GM23338 (cell line): ENCODE measurements around the gene KIF2C. TPM values are rescaled to one million over a fixed set of nuclear protein-coding genes. Genes with fewer than 3 reads are reported as not detected.
A peak's percentile ranks its signal among the peaks of the same experiment; 100 is the strongest.

ENCODE experiments used
- ATAC-seq: fragments of 200-7000 bp; cut with Tn5 transposase; 3 replicates; pipeline ENCODE4 v1.9.1; 2020
- DNase-seq: peaks from one replicate; pipeline ENCODE4 v3.0.0-alpha.2; 2015; ENCODE audit warnings: low spot score
- H2AFZ ChIP-seq: fragments of 200-600 bp; sonication (generic); 2 replicates; pipeline ENCODE4 v1.8.0; 2016; ENCODE audit warnings: antibody characterized with exemption, mild to moderate bottlenecking, moderate library complexity
- H3F3A ChIP-seq: fragments of 200-600 bp; sonication (generic); replicated peaks from 2 replicates; pipeline ENCODE4 v1.8.0; 2017; ENCODE audit warnings: antibody characterized with exemption, mixed run types, low read depth
- H3K27ac ChIP-seq: fragments of 200-600 bp; sonication (generic); 2 replicates; pipeline ENCODE4 v1.6.1; 2016; ENCODE audit warnings: low read depth
- H3K27me3 ChIP-seq: fragments of 200-600 bp; sonication (generic); 2 replicates; pipeline ENCODE4 v1.8.0; 2016; ENCODE audit warnings: mild to moderate bottlenecking, mixed run types, moderate library complexity; ENCODE audit not compliant: insufficient read depth
- H3K36me3 ChIP-seq: fragments of 200-600 bp; sonication (generic); 2 replicates; pipeline ENCODE4 v1.8.0; 2016; ENCODE audit warnings: mild to moderate bottlenecking; ENCODE audit not compliant: insufficient read depth
- H3K4me1 ChIP-seq: fragments of 200-600 bp; sonication (generic); 2 replicates; pipeline ENCODE4 v1.8.0; 2016; ENCODE audit warnings: mild to moderate bottlenecking, moderate library complexity; ENCODE audit not compliant: insufficient read depth
- H3K4me2 ChIP-seq: fragments of 200-600 bp; sonication (generic); 2 replicates; pipeline ENCODE4 v1.7.1; 2017; ENCODE audit warnings: mixed run types
- H3K4me3 ChIP-seq: fragments of 200-600 bp; sonication (generic); 2 replicates; pipeline ENCODE4 v1.6.1; 2016; ENCODE audit warnings: mixed run types
- H3K79me2 ChIP-seq: fragments of 200-600 bp; sonication (generic); replicated peaks from 2 replicates; pipeline ENCODE4 v1.8.0; 2017; ENCODE audit warnings: mild to moderate bottlenecking; ENCODE audit not compliant: insufficient read depth
- H3K9me2 ChIP-seq: fragments of 200-600 bp; sonication (generic); 2 replicates; pipeline ENCODE4 v1.8.0; 2017; ENCODE audit not compliant: insufficient read depth
- H4K20me1 ChIP-seq: fragments of 200-600 bp; sonication (generic); replicated peaks from 2 replicates; pipeline ENCODE4 v1.8.0; 2017; ENCODE audit warnings: mild to moderate bottlenecking; ENCODE audit not compliant: insufficient read depth
- H3K27ac Mint-ChIP-seq: 2 replicates; pipeline ENCODE4 v1.8.0; 2020; ENCODE audit warnings: inconsistent platforms, mild to moderate bottlenecking, moderate library complexity, mixed read lengths
- H3K27me3 Mint-ChIP-seq: 3 replicates; pipeline ENCODE4 v1.8.0; 2022; ENCODE audit warnings: low read depth, mild to moderate bottlenecking, moderate library complexity, mixed read lengths, inconsistent platforms; ENCODE audit not compliant: insufficient read depth, poor library complexity
- H3K36me3 Mint-ChIP-seq: 3 replicates; pipeline ENCODE4 v1.8.0; 2021; ENCODE audit warnings: low read depth, mild to moderate bottlenecking, inconsistent platforms, moderate library complexity, mixed read lengths
- H3K4me1 Mint-ChIP-seq: 3 replicates; pipeline ENCODE4 v1.8.0; 2020; ENCODE audit warnings: mild to moderate bottlenecking, inconsistent platforms, mixed read lengths
- H3K4me3 Mint-ChIP-seq: 3 replicates; pipeline ENCODE4 v1.8.0; 2021; ENCODE audit warnings: moderate library complexity, mild to moderate bottlenecking, inconsistent platforms, mixed read lengths
- H3K9me3 Mint-ChIP-seq: 3 replicates; pipeline ENCODE4 v1.8.0; 2020; ENCODE audit warnings: moderate library complexity, mild to moderate bottlenecking, inconsistent platforms, mixed read lengths
- CREB1 ChIP-seq: fragments of 250-450 bp; sonication (Bioruptor Pico); IDR thresholded peaks from 2 replicates; pipeline ENCODE4 v1.5.0; 2020; ENCODE audit warnings: low read depth, mild to moderate bottlenecking, moderate library complexity
- CTCF ChIP-seq, 2 experiments: fragments of 200-600 bp in 1 of 2; sonication (generic) in 1 of 2; conservative IDR thresholded peaks; 2 replicates each; pipeline versions ENCODE4 v1.5.1 to v1.6.1; 2016 to 2017; ENCODE audit warnings: antibody characterized with exemption in 2 of 2, low read depth in 2 of 2, mild to moderate bottlenecking in 2 of 2, moderate library complexity in 1 of 2
- EZH2phosphoT487 ChIP-seq: fragments of 200-600 bp; sonication (generic); IDR thresholded peaks from one replicate; pipeline ENCODE4 v1.8.1; 2018; ENCODE audit warnings: antibody characterized with exemption; ENCODE audit not compliant: unreplicated experiment
- JUNB ChIP-seq: IDR thresholded peaks from one replicate; pipeline ENCODE4 v1.6.1; 2016; ENCODE audit warnings: antibody characterized with exemption; ENCODE audit not compliant: unreplicated experiment
- NANOG ChIP-seq: IDR thresholded peaks from 2 replicates; pipeline ENCODE4 v1.6.1; 2016; ENCODE audit warnings: antibody characterized with exemption, borderline replicate concordance
- POLR2AphosphoS5 ChIP-seq: IDR thresholded peaks from 2 replicates; pipeline ENCODE4 v1.6.1; 2016; ENCODE audit warnings: antibody characterized with exemption, low read depth
- ZNF462 ChIP-seq: fragments of 250-450 bp; sonication (Bioruptor Pico); IDR thresholded peaks from 2 replicates; pipeline ENCODE4 v1.5.0; 2020; ENCODE audit warnings: mild to moderate bottlenecking, moderate library complexity
- polyA plus RNA-seq: library from polyadenylated mRNA; unstranded; fragments of >200 nt; fragmentation: Nextera tagmentation; extraction: Ambion mirVana; gene quantifications from 2 replicates; pipeline ENCODE4 v1.2.1, GENCODE V29; 2016
- total RNA-seq: library from RNA; depleted of rRNA; stranded (reverse); fragments of >200 nt; shearing (Covaris generic); gene quantifications from 2 replicates; pipeline ENCODE4 v1.2.3, GENCODE V29; 2014

The KIF2C gene
- total and polyA plus RNA-seq, 2 experiments from 2014 or later: 38.0 to 62.9 TPM

DNA sequence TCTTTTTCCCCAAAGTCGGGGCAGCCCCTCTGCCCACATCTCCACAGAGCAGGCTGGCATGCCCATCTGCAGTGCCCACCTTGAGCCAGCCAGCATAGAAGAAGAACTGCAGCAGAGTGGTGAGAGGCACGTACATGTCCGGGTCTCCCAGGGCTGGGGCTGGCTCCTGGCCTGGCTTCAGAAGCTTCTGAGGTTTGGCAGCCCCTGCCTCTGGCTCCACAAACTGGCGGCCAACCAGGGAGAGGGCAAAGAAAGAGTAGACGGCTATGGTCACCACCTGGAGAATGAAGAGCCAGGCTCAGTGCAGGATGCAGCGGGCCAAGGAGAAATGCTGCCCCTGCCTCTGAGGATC is 45.4 kb downstream of the KIF2C start:
- Mint-ChIP-seq H3K27me3 (peaks cover 29% of the 10 kb centered on the region), H3K9me3 (no peaks in the 10 kb centered on the region; the same call in 2 of the 3 replicates), H3K27ac (no peak overlapping the region), H3K4me3 (peak overlapping the region; percentile 74), H3K4me1 (peaks cover 32% of the 10 kb centered on the region), H3K36me3 (peaks cover 20% of the 10 kb centered on the region)
- 0 out of 2 replicates have a peak, but pooled peaks cover 10% of the 10 kb centered on the region for H3K27me3 ChIP-seq
- no peak for ATAC-seq
- peak overlapping the region; percentile 88; the same call in 1 of the 2 replicates for H2AFZ ChIP-seq
- H3K79me2 ChIP-seq: no peaks in the 10 kb centered on the region
- H3K4me2 ChIP-seq: peak overlapping the region; percentile 89
- no peaks in the 10 kb centered on the region for H3K36me3 ChIP-seq
- TF ChIP-seq CTCF (conservative IDR thresholded peaks at IDR 0.05; ENCODE audit: low read depth in 2 of 2) (0 out of 4 replicates have a peak, but pooled peaks of 1 of the 2 experiments have one; percentile 2), JUNB (no peak)
- H3K4me1 ChIP-seq: peaks cover 22% of the 10 kb centered on the region
- peaks cover 46% of the 10 kb centered on the region for H3F3A ChIP-seq
- no peaks in the 10 kb centered on the region for H3K9me2 ChIP-seq
- peak overlapping the region; percentile 66 for H3K4me3 ChIP-seq
- no peak for DNase-seq
- H3K27ac ChIP-seq: no peak overlapping the region
- no peaks in the 10 kb centered on the region for H4K20me1 ChIP-seq

GRCh38 chr1:44785501-44786137 is 46.0 kb downstream of the KIF2C start:
- no peaks in the 10 kb centered on the region for H3K9me2 ChIP-seq
- no peak overlapping the region for H3K27ac Mint-ChIP-seq

More at GRCh38 chr1:44785501-44786137, 46.0 kb downstream of the KIF2C start:
- Histone ChIP-seq H2AFZ (no peak overlapping the region), H3K4me1 (peaks cover 22% of the 10 kb centered on the region), H3K27me3 (0 out of 2 replicates have a peak, but pooled peaks cover 10% of the 10 kb centered on the region), H3K36me3 (no peaks in the 10 kb centered on the region), H4K20me1 (no peaks in the 10 kb centered on the region), H3F3A (peaks cover 39% of the 10 kb centered on the region), H3K79me2 (no peaks in the 10 kb centered on the region), H3K4me2 (peak overlapping the region; percentile 92), H3K27ac (no peak overlapping the region), H3K4me3 (peak overlapping the region; percentile 73)
- H3K4me3 Mint-ChIP-seq: peak overlapping the region; percentile 74
- H3K36me3 Mint-ChIP-seq: peaks cover 14% of the 10 kb centered on the region
- DNase-seq: no peak
- peaks cover 33% of the 10 kb centered on the region for H3K4me1 Mint-ChIP-seq
- TF ChIP-seq POLR2AphosphoS5: no peak
- no peak for TF ChIP-seq CREB1 (CRISPR knock-in tag)
- TF ChIP-seq ZNF462 (CRISPR knock-in tag): no peak
- TF ChIP-seq EZH2phosphoT487: no peak
- TF ChIP-seq JUNB: no peak
- no peak for TF ChIP-seq NANOG
- ATAC-seq: no peak
- no peaks in the 10 kb centered on the region; the same call in 2 of the 3 replicates for H3K9me3 Mint-ChIP-seq
- peaks cover 28% of the 10 kb centered on the region for H3K27me3 Mint-ChIP-seq
